ENCODE results near the gene SPEN.

- TF ChIP-seq RAD21 (IDR thresholded peaks at IDR 0.05; ENCODE audit: low read depth), result no peak
- TF ChIP-seq REST (IDR thresholded peaks at IDR 0.05; ENCODE audit: low read depth), result no peak
- TF ChIP-seq TEAD4 (IDR thresholded peaks at IDR 0.05), result no peak
- TF ChIP-seq EGR1 (IDR thresholded peaks at IDR 0.05), result no peak
- no peak for TF ChIP-seq EP300 (IDR thresholded peaks at IDR 0.05; ENCODE audit: borderline replicate concordance)
- no peak for TF ChIP-seq FOXM1 (IDR thresholded peaks at IDR 0.05; ENCODE audit: borderline replicate concordance, low read depth)
- TF ChIP-seq MAX (IDR thresholded peaks at IDR 0.05), result no peak
- no peak for TF ChIP-seq YY1 (IDR thresholded peaks at IDR 0.05; ENCODE audit: low read depth)
- TF ChIP-seq TAF1 (IDR thresholded peaks at IDR 0.05; ENCODE audit: low read depth), result no peak
- no peak for TF ChIP-seq CEBPB (IDR thresholded peaks at IDR 0.05)
- no peak for TF ChIP-seq USF1 (IDR thresholded peaks at IDR 0.05)
- TF ChIP-seq TCF12 (IDR thresholded peaks at IDR 0.05; ENCODE audit: low read depth), result no peak
- TF ChIP-seq CREB1 (IDR thresholded peaks at IDR 0.05; ENCODE audit: low read depth), result no peak
- no peak for TF ChIP-seq NFIC (IDR thresholded peaks at IDR 0.05)
Measured at GRCh38 chr1:15940110-15941043, 92.9 kb downstream of the SPEN start.

Data from Ishikawa (cell line).